GM18517 (cell line): ENCODE measurements around the gene DOK4.

Experiments
- ATAC-seq: cut with Tn5 transposase; IDR thresholded peaks from one replicate; pipeline ENCODE4 v1.9.1; 2021; ENCODE audit warnings: mild to moderate bottlenecking, moderate library complexity; ENCODE audit not compliant: unreplicated experiment

The DOK4 gene

GRCh38 chr16:57478396-57479204, 7.7 kb downstream of the DOK4 start:
- ATAC-seq, result no peak

GRCh38 chr16:57477531-57478202, 8.6 kb downstream of the DOK4 start:
- ATAC-seq, result no peak

GRCh38 chr16:57476546-57477410, 9.5 kb downstream of the DOK4 start:
- ATAC-seq, result no peak

GRCh38 chr16:57475711-57476339, 10.5 kb downstream of the DOK4 start:
- peak; percentile 64 for ATAC-seq

- no peak for ATAC-seq
Observed at GRCh38 chr16:57474671-57475661, 11.3 kb downstream of the DOK4 start.

GRCh38 chr16:57473906-57474305, 12.4 kb downstream of the DOK4 start:
- no peak for ATAC-seq

GRCh38 chr16:57473176-57473840, 13.0 kb downstream of the DOK4 start:
- no peak for ATAC-seq

- ATAC-seq, result no peak
Observed at GRCh38 chr16:57472665-57473060, 13.6 kb downstream of the DOK4 start.

- ATAC-seq, result no peak
Observed at GRCh38 chr16:57471852-57472664, 14.2 kb downstream of the DOK4 start.

- ATAC-seq, result no peak
Observed at GRCh38 chr16:57471209-57471608, 15.1 kb downstream of the DOK4 start.

GRCh38 chr16:57470711-57471110, 15.6 kb downstream of the DOK4 start:
- ATAC-seq, result no peak

- no peak for ATAC-seq
Observed at GRCh38 chr16:57469917-57470470, 16.3 kb downstream of the DOK4 start.

GRCh38 chr16:57469046-57469445, 17.2 kb downstream of the DOK4 start:
- ATAC-seq, result no peak

- ATAC-seq, result no peak
Observed at GRCh38 chr16:57468346-57468745, 17.9 kb downstream of the DOK4 start.

GRCh38 chr16:57464523-57464922, 21.8 kb downstream of the DOK4 start:
- ATAC-seq, result no peak

GRCh38 chr16:57462978-57463362, 23.3 kb downstream of the DOK4 start:
- no peak for ATAC-seq

GRCh38 chr16:57462209-57462977, 23.9 kb downstream of the DOK4 start, which contains the start of gene POLR2C:
POLR2C (plus strand) TSS chr16:57462679; CDS start chr16:57462725, 46 bp downstream.
- peak; percentile 82 for ATAC-seq
